GM23248 (cell line): Measurements from ENCODE around the gene NAA16.

Experiments
- EZH2 ChIP-seq: fragments of 200-600 bp; sonication (generic); IDR thresholded peaks from 2 replicates; pipeline ENCODE4 v1.6.1; 2018; ENCODE audit warnings: antibody characterized with exemption, mild to moderate bottlenecking; ENCODE audit not compliant: insufficient read depth, poor library complexity, severe bottlenecking
- EZH2phosphoT487 ChIP-seq: fragments of 200-600 bp; sonication (generic); IDR thresholded peaks from 2 replicates; pipeline ENCODE4 v1.6.1; 2018; ENCODE audit warnings: antibody characterized with exemption, moderate library complexity, mild to moderate bottlenecking, low read depth; ENCODE audit not compliant: insufficient read depth

DNA sequence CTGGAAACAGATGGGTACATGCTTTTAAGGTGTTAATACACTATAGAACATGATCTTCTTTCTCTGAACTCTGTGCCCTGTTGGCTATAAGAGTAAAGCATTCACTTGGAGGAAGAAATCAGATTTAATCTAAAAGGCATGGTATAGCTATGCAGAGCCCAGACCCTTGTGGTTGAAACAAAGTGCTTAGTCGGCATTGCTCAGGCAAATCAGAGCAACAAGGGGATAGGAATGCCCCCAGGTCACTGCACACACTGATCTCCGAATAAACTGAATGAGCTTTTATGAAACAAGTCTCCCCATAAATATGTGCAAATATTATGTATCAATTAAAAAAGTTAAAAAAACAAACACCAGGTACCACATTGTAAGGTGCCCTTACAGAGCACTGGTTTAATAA lies 94.3 kb downstream of the NAA16 start:
- TF ChIP-seq EZH2, result no peak
- no peak for TF ChIP-seq EZH2phosphoT487
